ENCODE measurements around the gene OR6Q1. TPM values are rescaled to one million over a fixed set of nuclear protein-coding genes. Genes with fewer than 3 reads are reported as not detected.

The OR6Q1 gene
- total and polyA plus RNA-seq, 9 of the 15 experiments (the other 6 are each of a cell fraction or from before 2014, with no cell fraction given): not detected

DNA sequence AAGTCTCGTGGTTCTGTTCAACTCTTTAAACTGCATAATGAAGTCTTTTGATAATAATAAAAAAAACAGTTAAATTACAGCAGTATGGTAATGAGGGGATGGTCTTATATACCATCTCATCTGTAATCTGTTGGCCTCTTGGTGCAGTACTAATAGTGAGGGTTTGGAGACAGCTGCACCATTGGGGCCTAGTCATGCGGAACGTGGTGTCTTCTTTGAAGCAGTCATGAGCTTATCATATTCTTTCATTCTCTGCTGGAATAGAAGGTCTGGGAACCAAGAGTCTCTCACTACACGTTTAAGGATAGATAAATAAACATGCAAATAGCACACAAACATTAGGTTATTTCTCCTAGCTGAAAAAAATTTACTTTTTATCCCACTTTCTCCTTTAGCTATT lies 48.0 kb upstream of the OR6Q1 start (continued):
- TF ChIP-seq, protein P1, sequence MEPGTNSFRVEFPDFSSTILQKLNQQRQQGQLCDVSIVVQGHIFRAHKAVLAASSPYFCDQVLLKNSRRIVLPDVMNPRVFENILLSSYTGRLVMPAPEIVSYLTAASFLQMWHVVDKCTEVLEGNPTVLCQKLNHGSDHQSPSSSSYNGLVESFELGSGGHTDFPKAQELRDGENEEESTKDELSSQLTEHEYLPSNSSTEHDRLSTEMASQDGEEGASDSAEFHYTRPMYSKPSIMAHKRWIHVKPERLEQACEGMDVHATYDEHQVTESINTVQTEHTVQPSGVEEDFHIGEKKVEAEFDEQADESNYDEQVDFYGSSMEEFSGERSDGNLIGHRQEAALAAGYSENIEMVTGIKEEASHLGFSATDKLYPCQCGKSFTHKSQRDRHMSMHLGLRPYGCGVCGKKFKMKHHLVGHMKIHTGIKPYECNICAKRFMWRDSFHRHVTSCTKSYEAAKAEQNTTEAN (CRISPR knock-in tag; IDR thresholded peaks at IDR 0.05): no peak

DNA sequence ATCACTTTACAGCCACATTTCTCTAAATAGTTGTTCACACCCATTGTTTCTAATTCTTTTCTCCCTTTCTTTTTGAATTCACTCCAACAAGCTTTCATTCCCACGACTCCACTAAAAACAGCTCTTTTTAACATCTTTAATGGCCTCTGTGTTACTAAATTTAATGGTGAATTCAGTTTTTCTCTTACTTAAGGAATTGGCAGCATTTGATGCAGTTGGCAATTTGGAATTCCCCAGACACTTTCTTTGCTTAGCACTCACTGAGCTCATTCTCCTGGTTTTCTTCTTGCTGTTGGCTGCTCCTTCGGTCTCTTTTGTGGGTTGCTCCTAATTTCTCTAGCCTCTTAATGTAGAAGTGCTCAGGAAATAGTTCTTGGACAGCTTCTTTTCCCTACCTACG lies 47.6 kb upstream of the OR6Q1 start:
- ChIA-PET POLR2A (interaction anchor here (0.6 to 1.5 kb wide), 2 partner anchors 16 to 874 kb away, joined by 3 read pairs; no protein-coding TSS in a partner anchor), CTCF (ENCODE audit: low intra/inter-chr PET ratio) (interaction anchor here (0.6 kb wide), 1 partner anchor 110 kb away, joined by 4 read pairs; no protein-coding TSS in a partner anchor)
- no peak overlapping the region for H3K4me2 ChIP-seq (ENCODE audit: insufficient read depth, low read length)
- H3K9me1 ChIP-seq (ENCODE audit: control insufficient read depth, insufficient read depth, low read length): no peaks in the 10 kb centered on the region
- TF ChIP-seq, protein P2, sequence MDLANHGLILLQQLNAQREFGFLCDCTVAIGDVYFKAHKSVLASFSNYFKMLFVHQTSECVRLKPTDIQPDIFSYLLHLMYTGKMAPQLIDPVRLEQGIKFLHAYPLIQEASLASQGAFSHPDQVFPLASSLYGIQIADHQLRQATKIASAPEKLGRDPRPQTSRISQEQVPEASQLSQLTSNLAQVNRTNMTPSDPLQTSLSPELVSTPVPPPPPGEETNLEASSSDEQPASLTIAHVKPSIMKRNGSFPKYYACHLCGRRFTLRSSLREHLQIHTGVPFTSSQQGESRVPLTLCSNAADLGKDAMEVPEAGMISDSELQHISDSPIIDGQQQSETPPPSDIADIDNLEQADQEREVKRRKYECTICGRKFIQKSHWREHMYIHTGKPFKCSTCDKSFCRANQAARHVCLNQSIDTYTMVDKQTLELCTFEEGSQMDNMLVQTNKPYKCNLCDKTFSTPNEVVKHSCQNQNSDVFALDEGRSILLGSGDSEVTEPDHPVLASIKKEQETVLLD (IDR thresholded peaks at IDR 0.05): no peak
- TF ChIP-seq, protein P3, sequence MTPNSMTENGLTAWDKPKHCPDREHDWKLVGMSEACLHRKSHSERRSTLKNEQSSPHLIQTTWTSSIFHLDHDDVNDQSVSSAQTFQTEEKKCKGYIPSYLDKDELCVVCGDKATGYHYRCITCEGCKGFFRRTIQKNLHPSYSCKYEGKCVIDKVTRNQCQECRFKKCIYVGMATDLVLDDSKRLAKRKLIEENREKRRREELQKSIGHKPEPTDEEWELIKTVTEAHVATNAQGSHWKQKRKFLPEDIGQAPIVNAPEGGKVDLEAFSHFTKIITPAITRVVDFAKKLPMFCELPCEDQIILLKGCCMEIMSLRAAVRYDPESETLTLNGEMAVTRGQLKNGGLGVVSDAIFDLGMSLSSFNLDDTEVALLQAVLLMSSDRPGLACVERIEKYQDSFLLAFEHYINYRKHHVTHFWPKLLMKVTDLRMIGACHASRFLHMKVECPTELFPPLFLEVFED (CRISPR knock-in tag; conservative IDR thresholded peaks at IDR 0.05): no peak
- TF ChIP-seq NR2F6 (CRISPR knock-in tag; IDR thresholded peaks at IDR 0.05) (no peak), IFI16 (CRISPR knock-in tag; IDR thresholded peaks at IDR 0.05) (no peak), SRSF1 (IDR thresholded peaks at IDR 0.05; ENCODE audit: low read depth, low read length) (no peak), ARID2 (IDR thresholded peaks at IDR 0.05) (no peak), NFE2L1 (tag; IDR thresholded peaks at IDR 0.05; ENCODE audit: borderline replicate concordance, low read depth) (no peak), ZBTB17 (CRISPR knock-in tag; IDR thresholded peaks at IDR 0.05) (no peak), KDM5B (IDR thresholded peaks at IDR 0.05; ENCODE audit: insufficient replicate concordance, low read depth, low read length) (no peak), HDGF (IDR thresholded peaks at IDR 0.05) (no peak)
- no TSS peak for BruUV-seq (replicated peaks)
- no peak overlapping the region for H3K4me3 ChIP-seq
- no peaks in the 10 kb centered on the region for H3K27me3 ChIP-seq (ENCODE audit: control insufficient read depth in 2 of 2, insufficient read depth in 2 of 2, low read length in 2 of 2)
- no peak overlapping the region for H3K9ac ChIP-seq (ENCODE audit: insufficient read depth in 1 of 2, low read depth in 2 of 2, low read length in 2 of 2)
- H3K27ac ChIP-seq (ENCODE audit: extremely low read depth, low read depth, low read length): no peak overlapping the region
- H3K9me3 ChIP-seq (replicated peaks; ENCODE audit: control insufficient read depth, insufficient read depth, low read depth, low read length): no peaks in the 10 kb centered on the region
- no peaks in the 10 kb centered on the region for H3K36me3 ChIP-seq (ENCODE audit: control insufficient read depth, insufficient read depth, low read length)
- ATAC-seq (no peak), DNase-seq (ENCODE audit: extremely low read depth in 1 of 4, low spot score in 3 of 4) (no peak), FAIRE-seq (no peak)
- no peaks in the 10 kb centered on the region for H3K79me2 ChIP-seq (ENCODE audit: control insufficient read depth, insufficient read depth, low read length)
- intact Hi-C loops (cut with micrococcal nuclease): no loop called here
- H2AFZ ChIP-seq (ENCODE audit: low read depth, low read length): no peak overlapping the region
- H4K20me1 ChIP-seq (replicated peaks; ENCODE audit: control insufficient read depth, insufficient read depth, low read length): no peaks in the 10 kb centered on the region
- WGBS (ENCODE audit: insufficient coverage, low coverage, missing lambda C conversion rate): 0% methylated on average over 3 of the region's 3 CpGs
- in situ Hi-C loops (cut with MboI): no loop called here
- H3K4me1 ChIP-seq (replicated peaks in 1 of 2; ENCODE audit: control insufficient read depth in 2 of 2, insufficient read depth in 2 of 2, low read length in 2 of 2): no peaks in the 10 kb centered on the region

All from K562 (cell line).